ENCODE results near the gene PSMB11. TPM values are rescaled to one million over a fixed set of nuclear protein-coding genes. Genes with fewer than 3 reads are reported as not detected.
A peak's percentile ranks its signal among the peaks of the same experiment; 100 is the strongest.

PSMB11 gene
- total RNA-seq, 4 donors from 2014 or later = not detected

DNA sequence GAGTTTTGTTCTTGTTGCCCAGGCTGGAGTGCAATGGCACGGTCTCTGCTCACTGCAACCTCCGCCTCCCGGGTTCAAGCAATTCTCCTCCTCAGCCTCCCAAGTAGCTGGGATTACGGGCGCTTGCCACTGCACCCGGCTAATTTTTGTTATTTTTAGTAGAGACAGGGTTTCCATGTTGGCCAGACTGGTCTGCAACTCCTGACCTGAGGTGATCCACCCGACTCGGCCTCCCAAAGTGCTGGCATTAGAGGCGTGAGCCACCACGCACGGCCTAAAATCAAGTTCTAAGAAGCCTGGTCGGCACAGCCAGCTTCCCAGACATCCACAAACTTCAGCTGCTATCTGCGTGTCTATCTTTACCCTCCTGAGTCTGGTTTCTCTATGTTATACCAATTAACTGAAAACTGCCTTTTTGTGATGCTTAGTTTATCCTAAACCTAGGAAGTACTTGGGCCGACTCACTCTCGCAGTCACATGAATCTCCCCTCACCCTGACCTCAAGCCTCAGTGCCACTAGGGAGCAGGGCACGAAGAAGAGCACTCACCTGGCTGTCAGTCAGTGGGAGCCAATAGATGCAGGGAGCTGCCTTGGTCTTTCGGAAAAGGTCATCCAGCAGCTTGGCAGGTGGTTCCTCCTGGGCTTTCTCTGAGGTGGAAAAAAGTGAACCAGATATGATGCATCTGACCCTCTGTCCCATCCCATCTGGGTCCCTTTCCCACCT lies 18.7 kb downstream of the PSMB11 start:
- Histone ChIP-seq H3K4me3 (no peak overlapping the region), H3K27me3 (no peaks in the 10 kb centered on the region), H3K36me3 (peaks cover 45 to 76% (median 58%) of the 10 kb centered on the region in 3 donors), H3K9me3 (no peaks in the 10 kb centered on the region), H3K27ac (no peak overlapping the region), H3K4me1 (peaks cover 18 to 43% (median 23%) of the 10 kb centered on the region in 3 donors)
- WGBS, 2 donors = 87 to 93% methylated on average over 17 of the region's 17 CpGs
- intact Hi-C loops (cut with DNase I) = no loop called here
- DNase-seq = no peak
- no peak for TF ChIP-seq CTCF (IDR thresholded peaks at IDR 0.05)
- no peak for TF ChIP-seq POLR2A (IDR thresholded peaks at IDR 0.05)

GRCh38 chr14:23062002-23062401 lies 20.0 kb downstream of the PSMB11 start:
- Histone ChIP-seq H3K27me3 (no peaks in the 10 kb centered on the region), H3K36me3 (peaks cover 45 to 89% (median 64%) of the 10 kb centered on the region in 3 donors), H3K27ac (peak overlapping the region in 3 of 4 donors; percentile 34 to 50 (median 36)), H3K4me3 (no peak overlapping the region), H3K9me3 (no peaks in the 10 kb centered on the region), H3K4me1 (peaks cover 9 to 30% (median 13%) of the 10 kb centered on the region in 3 donors)
- intact Hi-C loops (cut with DNase I) = no loop called here
- TF ChIP-seq POLR2A (IDR thresholded peaks at IDR 0.05) = no peak
- TF ChIP-seq CTCF (IDR thresholded peaks at IDR 0.05) = no peak
- 7% methylated on average over 4 of the region's 4 CpGs for WGBS, 2 donors
- no peak for DNase-seq

DNA sequence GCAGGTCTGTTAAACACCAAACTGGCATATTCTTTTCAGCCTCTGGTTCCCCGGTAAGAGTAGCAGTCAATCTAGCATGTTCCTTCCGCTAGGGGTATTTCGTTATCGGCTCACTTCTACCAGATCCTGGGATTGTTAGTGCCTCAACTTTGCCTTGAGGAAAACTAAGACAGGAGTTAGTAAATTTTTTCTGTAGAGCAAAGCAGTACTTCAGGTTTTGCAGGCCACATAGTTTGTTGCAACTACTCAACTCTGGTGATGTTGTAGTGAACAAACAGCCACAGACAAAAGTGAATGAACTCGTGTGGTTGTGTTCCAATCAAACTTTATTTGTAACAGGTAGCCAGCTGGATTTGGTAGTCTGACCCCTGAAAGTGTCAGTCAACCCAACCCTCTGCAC lies 21.6 kb downstream of the PSMB11 start:
- no peak overlapping the region for H3K27ac ChIP-seq
- TF ChIP-seq POLR2A (IDR thresholded peaks at IDR 0.05) = no peak
- TF ChIP-seq CTCF (IDR thresholded peaks at IDR 0.05) = no peak
- whole genome bisulfite sequencing, 2 donors = 80 to 83% methylated on average over 5 of the region's 5 CpGs
- H3K27me3 ChIP-seq = no peaks in the 10 kb centered on the region
- no peaks in the 10 kb centered on the region for H3K9me3 ChIP-seq
- peaks cover 6 to 24% (median 13%) of the 10 kb centered on the region in 3 donors for H3K4me1 ChIP-seq
- no peak overlapping the region for H3K4me3 ChIP-seq
- H3K36me3 ChIP-seq = peaks cover 58 to 100% (median 78%) of the 10 kb centered on the region in 3 donors
- no peak for DNase-seq
- intact Hi-C loops (cut with DNase I) = no loop called here

GRCh38 chr14:23066368-23066767 lies 24.4 kb downstream of the PSMB11 start:
- no peak overlapping the region for H3K4me3 ChIP-seq
- no peaks in the 10 kb centered on the region for H3K9me3 ChIP-seq
- H3K27me3 ChIP-seq = no peaks in the 10 kb centered on the region
- WGBS, 2 donors = 76% methylated on average over 3 of the region's 3 CpGs
- H3K4me1 ChIP-seq = peaks cover 21 to 50% (median 25%) of the 10 kb centered on the region in 3 donors
- H3K27ac ChIP-seq = no peak overlapping the region
- no peak for TF ChIP-seq POLR2A (IDR thresholded peaks at IDR 0.05)
- TF ChIP-seq CTCF (IDR thresholded peaks at IDR 0.05) = no peak
- DNase-seq = no peak
- intact Hi-C loops (cut with DNase I) = no loop called here
- peaks cover 45 to 82% (median 55%) of the 10 kb centered on the region in 3 donors for H3K36me3 ChIP-seq

GRCh38 chr14:23066855-23067744 lies 25.1 kb downstream of the PSMB11 start:
- TF ChIP-seq CTCF (IDR thresholded peaks at IDR 0.05) (no peak), POLR2A (IDR thresholded peaks at IDR 0.05) (no peak)
- Histone ChIP-seq H3K27me3 (no peaks in the 10 kb centered on the region), H3K36me3 (peaks cover 42 to 76% (median 51%) of the 10 kb centered on the region in 3 donors), H3K4me1 (peaks cover 25 to 54% (median 28%) of the 10 kb centered on the region in 3 donors), H3K27ac (no peak overlapping the region), H3K4me3 (no peak overlapping the region), H3K9me3 (no peaks in the 10 kb centered on the region)
- 85 to 89% methylated on average over 16 of the region's 23 CpGs for WGBS, 2 donors
- no peak for DNase-seq
- intact Hi-C loops (cut with DNase I) = no loop called here
